Measurements from ENCODE around the gene SDHAF4. TPM values are rescaled to one million over a fixed set of nuclear protein-coding genes. Genes with fewer than 3 reads are reported as not detected.
A peak's percentile ranks its signal among the peaks of the same experiment; 100 is the strongest.

SDHAF4 gene
- total RNA-seq, 4 donors from 2014 or later, result 1.3 to 16.2 (median 10.9) TPM

GRCh38 chr6:70563530-70563929 lies 3.2 kb upstream of the SDHAF4 start:
- no peak for TF ChIP-seq CTCF (IDR thresholded peaks at IDR 0.05)
- TF ChIP-seq POLR2A (IDR thresholded peaks at IDR 0.05), result no peak
- H3K27me3 ChIP-seq, result no peaks in the 10 kb centered on the region
- no peak overlapping the region for H3K4me3 ChIP-seq
- intact Hi-C loops (cut with DNase I; ENCODE audit: low total_unique reads), result no loop called here
- H3K36me3 ChIP-seq, result no peaks in the 10 kb centered on the region
- no peaks in the 10 kb centered on the region for H3K9me3 ChIP-seq
- H3K4me1 ChIP-seq, result no peaks in the 10 kb centered on the region
- H3K27ac ChIP-seq, result no peak overlapping the region
- peak; percentile 22 to 42 for DNase-seq

- Histone ChIP-seq H3K36me3 (no peaks in the 10 kb centered on the region), H3K4me1 (no peaks in the 10 kb centered on the region), H3K9me3 (no peaks in the 10 kb centered on the region), H3K27ac (no peak overlapping the region), H3K27me3 (no peaks in the 10 kb centered on the region), H3K4me3 (no peak overlapping the region)
- no peak for TF ChIP-seq CTCF (IDR thresholded peaks at IDR 0.05)
- no peak for TF ChIP-seq POLR2A (IDR thresholded peaks at IDR 0.05)
- no peak for DNase-seq
- intact Hi-C loops (cut with DNase I; ENCODE audit: low total_unique reads), result no loop called here
These were observed 7.9 kb downstream of the SDHAF4 start for GRCh38 chr6:70574643-70575042.

GRCh38 chr6:70575899-70576495 lies 9.3 kb downstream of the SDHAF4 start:
- no peak for DNase-seq
- H3K27ac ChIP-seq, result no peak overlapping the region
- no peaks in the 10 kb centered on the region for H3K27me3 ChIP-seq
- intact Hi-C loops (cut with DNase I; ENCODE audit: low total_unique reads), result no loop called here
- no peaks in the 10 kb centered on the region for H3K4me1 ChIP-seq
- TF ChIP-seq POLR2A (IDR thresholded peaks at IDR 0.05), result no peak
- no peak for TF ChIP-seq CTCF (IDR thresholded peaks at IDR 0.05)
- H3K36me3 ChIP-seq, result no peaks in the 10 kb centered on the region
- H3K9me3 ChIP-seq, result no peaks in the 10 kb centered on the region
- no peak overlapping the region for H3K4me3 ChIP-seq

- Histone ChIP-seq H3K27me3 (no peaks in the 10 kb centered on the region), H3K9me3 (no peaks in the 10 kb centered on the region), H3K4me1 (no peaks in the 10 kb centered on the region), H3K27ac (no peak overlapping the region), H3K36me3 (no peaks in the 10 kb centered on the region), H3K4me3 (no peak overlapping the region)
- no peak for DNase-seq
- intact Hi-C loops (cut with DNase I; ENCODE audit: low total_unique reads), result no loop called here
- TF ChIP-seq CTCF (IDR thresholded peaks at IDR 0.05) (no peak), POLR2A (IDR thresholded peaks at IDR 0.05) (no peak)
These were observed 19.4 kb downstream of the SDHAF4 start for GRCh38 chr6:70586114-70586513.

GRCh38 chr6:70590400-70590799 lies 23.7 kb downstream of the SDHAF4 start:
- TF ChIP-seq POLR2A (IDR thresholded peaks at IDR 0.05) (no peak), CTCF (IDR thresholded peaks at IDR 0.05) (no peak)
- Histone ChIP-seq H3K27me3 (no peaks in the 10 kb centered on the region), H3K27ac (no peak overlapping the region), H3K4me3 (no peak overlapping the region), H3K4me1 (no peaks in the 10 kb centered on the region), H3K9me3 (no peaks in the 10 kb centered on the region), H3K36me3 (no peaks in the 10 kb centered on the region)
- DNase-seq, result no peak
- intact Hi-C loops (cut with DNase I; ENCODE audit: low total_unique reads), result no loop called here

All from uterus (tissue), 4 donors.